ENCODE measurements around the gene PLPP7.

The PLPP7 gene

GRCh38 chr9:131281119-131281965, 8.2 kb upstream of the PLPP7 start:
- no peak for DNase-seq (ENCODE audit: low read depth in 2 of 2)

GRCh38 chr9:131282175-131282574, 7.3 kb upstream of the PLPP7 start:
- DNase-seq (ENCODE audit: low read depth in 2 of 2) = no peak

- no peak for DNase-seq (ENCODE audit: low read depth in 2 of 2)
Observed at GRCh38 chr9:131282688-131283422, 6.7 kb upstream of the PLPP7 start.

- no peak for DNase-seq (ENCODE audit: low read depth in 2 of 2)
Observed at GRCh38 chr9:131284856-131285255, 4.7 kb upstream of the PLPP7 start.

- DNase-seq (ENCODE audit: low read depth in 2 of 2) = no peak
Observed at GRCh38 chr9:131287359-131287758, 2.2 kb upstream of the PLPP7 start.

- DNase-seq (ENCODE audit: low read depth in 2 of 2) = no peak
Observed at GRCh38 chr9:131288217-131288616, 1.3 kb upstream of the PLPP7 start.

GRCh38 chr9:131290036-131290766, 678 bp downstream of the PLPP7 start:
- no peak for DNase-seq (ENCODE audit: low read depth in 2 of 2)

- no peak for DNase-seq (ENCODE audit: low read depth in 2 of 2)
Observed at GRCh38 chr9:131290767-131291370, 1.3 kb downstream of the PLPP7 start.

- DNase-seq (ENCODE audit: low read depth in 2 of 2) = no peak
Observed at GRCh38 chr9:131291795-131292315, 2.3 kb downstream of the PLPP7 start.

GRCh38 chr9:131292937-131293336, 3.4 kb downstream of the PLPP7 start:
- DNase-seq (ENCODE audit: low read depth in 2 of 2) = no peak

GRCh38 chr9:131296460-131296859, 6.9 kb downstream of the PLPP7 start:
- DNase-seq (ENCODE audit: low read depth in 2 of 2) = no peak

- no peak for DNase-seq (ENCODE audit: low read depth in 2 of 2)
Observed at GRCh38 chr9:131296906-131297500, 7.5 kb downstream of the PLPP7 start.

GRCh38 chr9:131297903-131298302, 8.4 kb downstream of the PLPP7 start:
- no peak for DNase-seq (ENCODE audit: low read depth in 2 of 2)

GRCh38 chr9:131298341-131298740, 8.8 kb downstream of the PLPP7 start:
- DNase-seq (ENCODE audit: low read depth in 2 of 2) = no peak

- no peak for DNase-seq (ENCODE audit: low read depth in 2 of 2)
Observed at GRCh38 chr9:131298816-131299215, 9.3 kb downstream of the PLPP7 start.

GRCh38 chr9:131299346-131299960, 9.9 kb downstream of the PLPP7 start:
- DNase-seq (ENCODE audit: low read depth in 2 of 2) = no peak

GRCh38 chr9:131299961-131300347, 10.4 kb downstream of the PLPP7 start:
- DNase-seq (ENCODE audit: low read depth in 2 of 2) = no peak

GRCh38 chr9:131300444-131300843, 10.9 kb downstream of the PLPP7 start:
- DNase-seq (ENCODE audit: low read depth in 2 of 2) = no peak

- no peak for DNase-seq (ENCODE audit: low read depth in 2 of 2)
Observed at GRCh38 chr9:131302244-131303075, 12.9 kb downstream of the PLPP7 start.
